Right renal pelvis (tissue), 4 donors: ENCODE measurements around the gene HTR1B. TPM values are rescaled to one million over a fixed set of nuclear protein-coding genes. Genes with fewer than 3 reads are reported as not detected.

Experiments used
- DNase-seq, 4 donors: peaks; one replicate each; pipeline ENCODE4 v3.0.0-alpha.2; 2013; ENCODE audit warnings: low read depth in 4 of 4, low spot score in 3 of 4, missing footprints in 1 of 4
- polyA plus RNA-seq, 4 donors: library from polyadenylated mRNA; unstranded; fragments of 120-200 nt; gene quantifications; one replicate each; pipeline ENCODE4 v1.2.1, GENCODE V29; 2013; ENCODE audit not compliant: insufficient read length in 4 of 4

HTR1B gene, protein sequence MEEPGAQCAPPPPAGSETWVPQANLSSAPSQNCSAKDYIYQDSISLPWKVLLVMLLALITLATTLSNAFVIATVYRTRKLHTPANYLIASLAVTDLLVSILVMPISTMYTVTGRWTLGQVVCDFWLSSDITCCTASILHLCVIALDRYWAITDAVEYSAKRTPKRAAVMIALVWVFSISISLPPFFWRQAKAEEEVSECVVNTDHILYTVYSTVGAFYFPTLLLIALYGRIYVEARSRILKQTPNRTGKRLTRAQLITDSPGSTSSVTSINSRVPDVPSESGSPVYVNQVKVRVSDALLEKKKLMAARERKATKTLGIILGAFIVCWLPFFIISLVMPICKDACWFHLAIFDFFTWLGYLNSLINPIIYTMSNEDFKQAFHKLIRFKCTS
- under 1 TPM; 0.39 to 0.69 (median 0.50) TPM for polyA plus RNA-seq

DNA sequence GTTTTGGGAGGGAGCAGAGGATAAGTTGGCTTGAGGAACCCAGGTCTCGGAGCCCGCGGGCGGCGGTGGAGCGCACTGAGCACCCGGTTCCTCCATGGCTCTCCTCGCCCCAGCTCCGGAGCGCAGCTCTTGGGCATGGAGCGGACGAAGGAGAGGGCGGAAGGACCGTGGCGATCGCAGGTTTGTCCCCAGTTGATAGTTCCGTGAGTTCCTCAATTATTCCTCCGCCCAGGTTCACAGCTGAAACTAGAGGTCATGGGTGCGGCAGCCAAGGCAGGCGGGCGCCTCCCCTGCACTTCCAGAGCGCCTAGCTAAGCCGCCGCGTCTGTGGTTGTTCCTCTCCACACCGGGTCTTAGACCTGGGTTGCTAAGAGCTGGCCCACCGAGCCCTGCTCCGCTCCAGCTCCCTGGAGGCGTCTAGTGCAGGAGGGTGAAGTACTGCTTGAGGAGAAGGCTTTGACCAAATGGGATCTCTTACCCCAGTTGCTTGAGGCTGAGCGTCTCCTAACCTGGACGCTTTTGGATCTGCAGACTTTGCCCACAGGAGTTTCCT lies at the start of gene HTR1B:
Gene HTR1B (minus strand): TSS at position 184 of the 553 bp plus-strand sequence. CDS start 88 bp downstream, at position 96.
- no peak for DNase-seq

- DNase-seq, result no peak
Measured at GRCh38 chr6:77512554-77512953, 49.3 kb upstream of the HTR1B start.

DNA sequence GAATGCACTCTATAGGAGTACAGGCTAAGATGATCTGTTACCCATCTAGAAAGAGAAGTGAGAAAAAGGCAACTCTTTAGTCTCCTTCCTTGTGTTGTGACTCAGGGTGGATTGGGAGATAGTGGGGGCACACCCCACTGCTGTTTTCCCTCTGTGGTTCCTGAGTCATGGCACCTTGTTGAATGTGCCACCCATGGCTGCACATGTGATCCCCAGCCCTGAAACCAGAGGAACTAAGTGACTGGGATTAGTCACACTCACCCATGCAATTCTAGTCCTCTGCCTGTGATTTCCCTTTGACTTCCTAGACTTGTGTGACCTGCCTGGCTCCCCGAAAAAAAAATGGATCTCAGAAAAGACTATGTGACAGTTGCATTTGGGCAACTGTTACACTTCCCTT lies 48.6 kb upstream of the HTR1B start:
- no peak for DNase-seq

DNA sequence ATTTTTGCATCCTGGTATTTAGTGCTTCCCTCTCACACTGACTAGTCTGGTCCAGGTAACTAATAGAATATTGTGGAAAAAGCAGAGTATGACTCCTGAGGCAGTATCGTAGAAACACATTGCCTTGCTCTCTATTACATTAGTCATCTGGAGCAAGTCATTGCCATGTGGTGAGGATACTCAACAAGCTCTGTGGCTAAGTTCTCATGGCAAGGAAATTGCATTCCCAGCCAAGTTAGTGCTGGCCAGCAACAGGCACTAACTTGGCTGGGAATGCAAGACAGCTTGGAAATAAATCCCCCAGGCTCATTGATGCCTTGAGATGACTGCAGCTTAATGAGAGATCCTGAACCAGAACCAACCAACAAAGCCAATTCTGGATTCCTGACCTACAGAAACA lies 39.7 kb upstream of the HTR1B start:
- DNase-seq, result no peak

DNA sequence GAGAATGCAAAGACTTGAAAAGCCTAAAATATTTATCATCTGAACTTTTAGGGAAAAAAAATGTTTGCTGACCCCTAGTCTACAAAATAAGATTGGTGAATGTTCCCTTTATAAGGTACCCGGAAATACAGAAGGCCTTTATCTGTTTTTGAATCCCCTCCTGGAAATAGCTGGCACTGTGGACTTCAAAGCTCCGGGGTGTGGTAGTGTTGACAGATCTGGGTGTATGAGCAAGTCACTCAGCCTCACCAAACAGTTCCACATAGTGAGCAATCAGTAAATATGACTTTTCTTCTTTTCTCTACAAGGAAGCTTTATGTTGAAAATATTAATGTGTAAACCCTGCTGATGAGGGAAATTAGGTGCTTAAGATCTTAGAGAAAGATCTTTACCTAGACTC lies 29.2 kb upstream of the HTR1B start:
- no peak for DNase-seq

- no peak for DNase-seq
Measured at GRCh38 chr6:77487808-77488425, 24.6 kb upstream of the HTR1B start.

DNA sequence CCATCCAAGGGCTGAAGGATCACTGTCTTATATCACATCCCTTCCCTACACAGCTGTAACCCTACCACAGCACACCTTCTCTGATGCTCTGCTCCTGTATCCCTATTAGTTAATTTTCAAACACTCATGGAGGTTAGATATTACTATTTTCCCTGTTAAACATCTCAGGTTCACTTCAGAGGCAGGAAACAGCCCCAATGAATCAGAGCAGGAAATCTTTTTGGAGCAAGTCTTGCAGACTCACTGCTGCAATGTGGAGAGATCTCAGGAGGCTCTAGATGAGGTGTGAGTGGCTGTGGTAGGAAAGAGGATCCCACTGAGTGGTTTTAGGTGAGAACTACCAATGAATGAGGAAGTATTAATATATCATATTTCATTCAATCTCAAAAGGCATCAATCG lies 19.7 kb upstream of the HTR1B start:
- no peak for DNase-seq

- DNase-seq, result no peak
Measured at GRCh38 chr6:77474973-77475372, 11.7 kb upstream of the HTR1B start.

GRCh38 chr6:77474286-77474956 lies 11.1 kb upstream of the HTR1B start:
- DNase-seq, result no peak

DNA sequence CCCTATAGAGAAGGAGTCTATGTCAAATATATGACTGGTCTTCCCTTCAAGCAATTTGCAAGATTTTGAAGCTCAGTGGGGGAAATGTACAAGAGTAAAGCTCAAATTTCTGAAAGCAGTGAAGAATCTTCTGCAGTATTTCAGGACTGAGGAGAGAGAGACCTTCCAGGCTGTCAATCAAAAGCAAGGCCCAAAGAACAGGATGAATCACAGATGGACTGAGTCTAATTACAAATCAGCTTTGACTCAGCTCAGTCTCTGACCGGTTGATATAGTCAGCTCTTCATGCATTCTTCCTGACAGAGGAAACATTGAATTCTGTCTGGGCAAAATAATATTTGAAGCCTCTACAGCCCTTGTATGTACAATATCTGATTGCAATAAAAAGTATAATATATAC lies 7.7 kb upstream of the HTR1B start:
- no peak for DNase-seq

GRCh38 chr6:77468939-77469338 lies 5.6 kb upstream of the HTR1B start:
- no peak for DNase-seq

GRCh38 chr6:77466451-77467437 lies 3.5 kb upstream of the HTR1B start:
- DNase-seq, result no peak

- DNase-seq, result peak in 2 of 4 donors; percentile 38 to 53
Measured at GRCh38 chr6:77466055-77466450, 2.8 kb upstream of the HTR1B start.

- DNase-seq, result no peak
Measured at GRCh38 chr6:77464495-77464867, 1.2 kb upstream of the HTR1B start.

DNA sequence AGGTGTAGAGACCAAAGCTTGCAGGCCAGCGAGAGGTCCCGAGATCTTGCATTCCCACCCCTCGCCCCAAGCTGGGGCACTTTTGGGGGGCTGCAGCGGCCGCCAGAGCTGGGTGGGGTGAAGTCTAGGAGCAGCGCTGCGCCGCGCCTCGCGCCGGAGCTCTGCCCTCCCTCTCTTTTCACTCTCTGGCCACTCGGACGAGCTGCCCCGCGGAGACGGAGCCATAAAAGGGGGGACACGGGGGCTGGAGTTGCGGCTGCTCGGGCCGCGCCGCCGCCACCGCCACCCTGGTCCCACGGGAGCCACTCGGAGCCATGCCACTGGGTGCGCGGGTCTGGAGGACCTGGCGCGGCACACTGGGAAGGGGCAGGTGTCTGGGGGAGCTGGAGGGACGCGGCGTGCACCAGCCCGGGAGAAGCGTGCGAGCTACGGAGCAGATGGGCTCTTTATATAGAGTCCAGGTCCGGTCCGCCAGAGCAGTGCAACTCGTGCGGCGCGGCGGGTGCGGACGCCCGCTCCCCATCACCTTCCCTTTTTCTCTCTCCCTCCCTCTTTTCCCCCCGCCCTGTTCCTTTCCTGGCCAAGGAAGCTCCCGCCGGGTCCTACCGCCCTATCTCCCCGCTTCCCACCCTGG lies 687 bp upstream of the HTR1B start:
- no peak for DNase-seq

DNA sequence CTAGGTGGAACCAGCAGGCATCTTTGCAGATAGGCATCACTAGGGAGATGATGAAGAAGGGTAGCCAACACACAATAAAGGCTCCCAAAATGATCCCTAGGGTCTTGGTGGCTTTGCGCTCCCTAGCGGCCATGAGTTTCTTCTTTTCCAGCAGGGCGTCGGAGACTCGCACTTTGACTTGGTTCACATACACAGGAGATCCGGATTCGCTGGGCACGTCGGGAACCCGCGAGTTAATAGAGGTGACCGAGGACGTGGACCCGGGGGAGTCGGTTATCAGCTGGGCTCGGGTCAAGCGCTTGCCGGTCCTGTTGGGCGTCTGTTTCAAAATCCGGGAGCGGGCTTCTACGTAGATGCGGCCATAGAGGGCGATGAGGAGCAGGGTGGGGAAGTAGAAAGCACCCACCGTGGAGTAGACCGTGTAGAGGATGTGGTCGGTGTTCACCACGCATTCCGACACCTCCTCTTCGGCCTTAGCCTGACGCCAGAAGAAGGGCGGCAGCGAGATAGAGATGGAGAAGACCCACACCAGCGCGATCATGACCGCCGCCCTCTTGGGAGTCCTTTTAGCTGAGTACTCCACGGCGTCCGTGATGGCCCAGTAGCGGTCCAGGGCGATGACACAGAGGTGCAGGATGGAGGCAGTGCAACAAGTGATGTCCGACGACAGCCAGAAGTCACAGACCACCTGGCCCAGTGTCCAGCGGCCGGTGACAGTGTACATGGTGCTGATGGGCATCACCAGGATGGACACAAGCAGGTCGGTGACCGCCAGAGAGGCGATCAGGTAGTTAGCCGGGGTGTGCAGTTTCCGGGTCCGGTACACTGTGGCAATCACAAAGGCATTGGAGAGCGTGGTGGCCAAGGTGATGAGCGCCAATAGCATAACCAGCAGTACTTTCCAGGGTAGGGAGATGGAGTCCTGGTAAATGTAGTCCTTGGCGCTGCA lies 658 bp downstream of the HTR1B start:
- DNase-seq, result no peak

- DNase-seq, result no peak
Measured at GRCh38 chr6:77461796-77462195, 1.5 kb downstream of the HTR1B start.

DNA sequence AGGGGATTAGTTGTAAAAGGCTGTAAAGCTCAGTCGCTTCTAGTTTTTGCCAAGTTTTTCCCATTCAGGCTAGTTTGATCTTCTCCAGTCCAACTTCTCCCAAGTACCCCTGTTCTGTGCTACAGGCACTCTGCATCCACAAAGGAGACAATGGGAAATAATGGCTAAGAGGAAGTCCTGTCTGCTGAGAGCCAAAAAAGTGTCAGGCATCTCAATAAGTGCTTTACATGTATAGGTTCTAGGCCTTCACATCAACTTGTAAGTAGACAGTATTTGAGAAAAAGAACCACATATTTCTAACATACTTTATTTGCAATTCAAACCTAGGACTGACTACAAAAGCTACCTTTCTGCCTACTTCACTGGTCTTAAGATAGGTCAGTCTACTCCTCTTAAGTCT lies 4.9 kb downstream of the HTR1B start:
- no peak for DNase-seq
